SIG-M5 (cell line): Measurements from ENCODE around the gene EN2.

Experiments
- DNase-seq: peaks from one replicate; lab custom pipeline; 2025; lab: John Stamatoyannopoulos, UW

The EN2 gene

GRCh38 chr7:155509359-155509724 is 51.4 kb downstream of the EN2 start:
- no peak for DNase-seq

GRCh38 chr7:155509725-155510551 is 52.0 kb downstream of the EN2 start:
- DNase-seq = no peak

- DNase-seq = no peak
Observed at GRCh38 chr7:155510975-155511701, 53.2 kb downstream of the EN2 start.

GRCh38 chr7:155511702-155511996 is 53.7 kb downstream of the EN2 start:
- DNase-seq = no peak

- no peak for DNase-seq
Observed at GRCh38 chr7:155512246-155512887, 54.4 kb downstream of the EN2 start.

- DNase-seq = no peak
Observed at GRCh38 chr7:155513543-155514285, 55.8 kb downstream of the EN2 start.

GRCh38 chr7:155514296-155514695 is 56.4 kb downstream of the EN2 start:
- DNase-seq = no peak
